Stromal cell of bone marrow (primary cell): ENCODE results near the gene CDC42BPA.
"Not testable (repeated sequence)": the region's sequence is repeated elsewhere in the genome, so short reads cannot be mapped to it uniquely, and the experiment has no call there.

Experiments
- DNase-seq: peaks from one replicate; pipeline ENCODE4 v3.0.0-alpha.2; 2012; ENCODE audit warnings: low read depth

CDC42BPA gene

GRCh38 chr1:227308367-227309336 lies 9.6 kb downstream of the CDC42BPA start:
- no peak for DNase-seq

DNA sequence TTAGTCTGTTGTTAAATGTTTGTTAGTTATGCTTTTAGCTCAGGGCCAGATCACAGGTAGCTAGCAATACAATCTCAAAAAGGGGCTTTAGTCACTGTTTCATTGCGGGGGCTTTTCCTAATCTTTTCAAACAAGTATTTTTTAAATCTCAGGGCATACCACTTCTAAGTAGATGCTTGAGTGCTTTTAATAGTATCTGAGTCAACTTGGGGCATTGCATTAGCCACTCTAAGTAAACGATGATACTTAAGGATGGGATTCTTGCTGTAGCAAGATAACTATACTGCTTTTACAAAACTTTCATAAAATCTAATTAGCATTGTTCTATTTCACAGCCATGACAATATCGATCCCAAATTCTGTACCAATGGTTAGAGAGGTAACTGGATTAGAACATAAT lies 11.6 kb downstream of the CDC42BPA start:
- no peak for DNase-seq

GRCh38 chr1:227305894-227306626 lies 12.2 kb downstream of the CDC42BPA start:
- DNase-seq: no peak

GRCh38 chr1:227304665-227305064 lies 13.6 kb downstream of the CDC42BPA start:
- DNase-seq: no peak

DNA sequence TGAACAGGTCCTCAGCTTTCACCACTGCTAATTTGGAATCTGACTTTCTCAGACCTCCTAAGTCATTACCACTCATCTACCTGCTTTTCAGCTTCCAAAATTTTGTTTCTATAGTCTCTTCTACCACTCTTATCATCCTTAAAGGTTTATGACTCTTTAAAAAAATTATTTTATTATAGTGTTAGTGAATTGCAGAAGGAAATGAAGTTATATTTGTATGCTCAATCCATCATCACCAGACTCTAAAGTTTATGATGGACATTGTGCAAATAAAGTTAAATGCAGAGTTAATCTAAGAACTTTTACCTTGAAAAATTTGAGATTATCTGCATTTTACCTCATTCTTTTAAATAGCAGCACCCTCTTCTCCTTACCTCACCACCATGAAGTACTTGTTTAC lies 14.6 kb downstream of the CDC42BPA start:
- DNase-seq: no peak

DNA sequence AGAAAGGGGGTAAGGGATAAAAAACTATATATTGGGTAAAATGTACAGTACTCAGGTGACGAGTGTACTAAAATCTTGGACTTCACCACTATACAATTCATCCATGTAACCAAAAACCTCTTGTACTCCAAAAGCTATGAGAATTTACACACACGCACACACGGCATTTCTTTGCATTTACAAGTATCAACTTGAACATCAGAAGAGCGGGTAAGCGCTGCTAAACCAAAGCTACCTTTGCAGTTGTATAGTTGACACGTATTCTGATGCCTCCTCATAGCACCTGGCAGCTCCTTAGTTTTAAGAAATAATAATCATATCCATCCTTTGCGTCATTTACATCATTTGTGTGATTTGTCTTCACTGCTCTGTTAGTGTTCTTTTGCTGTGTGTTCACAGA lies 17.6 kb downstream of the CDC42BPA start:
- DNase-seq: no peak

GRCh38 chr1:227299688-227300087 lies 18.6 kb downstream of the CDC42BPA start:
- no peak for DNase-seq

- no peak for DNase-seq
Observed at GRCh38 chr1:227299241-227299627, 19.1 kb downstream of the CDC42BPA start.

DNA sequence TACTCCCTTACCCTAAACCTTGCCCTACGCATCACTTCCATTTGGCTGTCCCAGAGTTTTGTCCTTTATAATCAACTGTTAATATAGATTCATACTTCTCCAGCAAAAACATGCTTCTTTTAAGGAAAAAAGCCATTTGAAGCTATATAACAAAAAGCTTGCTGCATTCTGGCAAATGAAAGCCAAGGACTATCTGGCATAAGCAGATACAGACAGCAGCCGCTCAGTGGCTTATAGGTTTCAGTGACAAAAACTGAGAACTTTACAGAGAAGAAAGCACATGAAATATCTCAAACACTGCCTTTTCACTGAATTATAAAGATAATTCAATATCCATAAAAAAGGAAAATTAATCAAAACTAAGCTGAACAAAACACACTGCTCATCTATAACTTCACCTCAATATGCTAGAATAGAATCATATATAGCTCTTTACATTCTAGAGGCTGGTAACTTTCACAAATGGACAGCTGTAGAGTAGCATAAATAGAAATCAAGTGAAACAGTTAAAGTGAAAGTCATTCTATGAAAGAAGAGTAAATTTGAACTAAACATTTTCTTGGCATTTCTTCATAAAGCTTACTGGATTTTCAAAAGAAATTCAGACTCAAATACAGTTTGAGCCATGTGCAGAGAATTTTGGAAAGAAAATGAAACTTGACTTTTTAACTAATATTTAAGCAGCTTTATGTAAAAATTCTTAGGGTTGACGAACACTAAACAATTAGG lies 19.6 kb downstream of the CDC42BPA start:
- DNase-seq: no peak

GRCh38 chr1:227297073-227297793 lies 21.1 kb downstream of the CDC42BPA start:
- no peak for DNase-seq

- no peak for DNase-seq
Observed at GRCh38 chr1:227295609-227296008, 22.7 kb downstream of the CDC42BPA start.

GRCh38 chr1:227285745-227286144 lies 32.5 kb downstream of the CDC42BPA start:
- no peak for DNase-seq

DNA sequence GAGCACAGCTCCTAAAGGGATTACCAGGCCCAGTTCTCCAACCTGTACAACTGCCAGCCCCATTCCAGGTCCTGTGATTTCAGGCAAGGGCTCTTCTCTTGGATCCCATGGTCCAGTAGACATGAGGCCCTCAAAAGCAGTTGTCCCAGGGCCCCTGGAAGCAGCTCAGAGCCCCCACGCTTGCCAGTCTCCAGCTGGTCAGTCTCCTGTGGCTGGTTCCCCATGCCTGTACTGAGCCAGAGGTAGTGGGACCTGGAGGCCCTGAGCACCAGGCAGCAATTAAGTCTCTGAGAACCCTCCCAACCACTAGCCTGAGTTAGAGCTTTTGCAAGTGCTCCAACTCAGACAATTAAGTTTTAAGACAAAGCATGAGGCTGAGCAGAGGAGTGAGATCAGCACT lies 36.9 kb downstream of the CDC42BPA start:
- DNase-seq: no peak

GRCh38 chr1:227280836-227281235 lies 37.5 kb downstream of the CDC42BPA start:
- DNase-seq: no peak

DNA sequence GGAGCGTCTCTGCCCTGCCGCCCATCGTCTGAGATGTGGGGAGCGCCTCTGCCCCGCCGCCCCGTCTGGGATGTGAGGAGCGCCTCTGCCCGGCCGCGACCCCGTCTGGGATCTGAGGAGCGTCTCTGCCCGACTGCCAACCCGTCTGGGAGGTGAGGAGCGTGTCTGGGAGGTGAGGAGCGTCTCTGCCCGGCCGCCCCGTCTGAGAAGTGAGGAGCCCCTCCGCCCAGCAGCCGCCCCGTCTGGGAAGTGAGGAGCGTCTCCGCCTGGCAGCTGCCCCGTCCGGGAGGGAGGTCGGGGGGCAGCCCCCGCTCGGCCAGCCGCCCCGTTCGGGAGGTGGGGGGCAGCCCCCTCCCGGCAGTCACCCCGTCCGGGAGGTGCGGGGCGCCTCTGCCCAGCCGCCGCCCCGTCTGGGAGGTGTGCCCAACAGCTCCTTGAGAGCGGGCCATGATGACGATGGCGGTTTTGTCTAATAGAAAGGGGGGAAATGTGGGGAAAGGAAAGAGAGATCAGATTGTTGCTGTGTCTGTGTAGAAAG lies 42.1 kb downstream of the CDC42BPA start:
- DNase-seq: not testable (repeated sequence)

DNA sequence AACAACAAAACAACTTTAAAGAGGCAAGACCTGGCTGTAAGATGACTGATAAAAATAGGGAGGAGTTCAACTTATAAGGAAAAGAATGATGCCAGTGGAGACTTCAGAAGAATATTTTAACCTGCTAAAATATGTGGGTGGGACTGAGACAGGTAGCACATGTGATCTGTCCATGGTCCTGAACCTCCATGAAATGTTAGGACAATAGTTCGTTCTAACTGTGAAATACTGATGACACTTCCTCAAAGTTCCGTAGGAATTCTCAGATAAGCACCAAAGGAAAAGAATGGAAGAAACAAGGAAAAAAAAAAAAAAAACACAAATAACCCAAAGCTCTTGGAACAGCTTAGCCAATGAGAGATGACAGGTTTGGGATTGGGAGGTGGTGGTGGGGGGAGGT lies 44.7 kb downstream of the CDC42BPA start:
- DNase-seq: no peak

DNA sequence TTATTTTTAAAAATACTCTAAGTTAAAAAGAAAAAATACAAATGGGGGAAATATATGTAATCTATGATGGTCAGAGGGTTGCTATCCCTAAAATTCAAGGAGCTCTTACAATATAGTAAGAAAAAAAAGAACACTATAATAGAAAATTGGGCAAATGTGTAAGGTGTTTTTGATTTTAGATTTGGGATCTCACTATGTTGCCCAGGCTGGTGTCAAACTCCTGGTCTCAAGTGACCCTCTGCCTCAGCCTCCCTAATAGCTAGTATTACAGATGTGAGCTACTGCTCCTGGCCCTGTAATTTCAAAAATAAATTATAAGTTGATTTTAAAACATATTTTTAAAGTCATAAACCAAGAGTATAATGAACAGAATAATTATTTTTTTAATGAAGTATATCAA lies 45.9 kb downstream of the CDC42BPA start:
- DNase-seq: no peak

DNA sequence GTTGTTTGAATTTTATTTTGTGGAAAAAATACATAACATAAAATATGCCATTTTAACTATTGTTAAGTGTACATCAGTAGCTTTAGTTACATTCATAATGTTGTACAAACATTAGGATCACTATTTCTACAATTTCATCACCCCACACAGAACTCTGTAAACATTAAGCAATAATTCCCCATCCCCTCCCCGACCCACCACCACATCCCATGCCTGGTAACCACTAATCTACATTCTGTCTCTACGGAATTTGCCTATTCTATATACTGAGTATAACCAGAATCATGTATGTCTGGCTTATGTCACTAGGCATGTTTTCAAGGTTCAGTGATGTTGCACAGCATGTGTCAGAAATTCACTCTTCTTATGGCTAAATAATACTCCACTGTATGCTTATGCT lies 47.7 kb downstream of the CDC42BPA start:
- DNase-seq: no peak

- DNase-seq: no peak
Observed at GRCh38 chr1:227268943-227269342, 49.3 kb downstream of the CDC42BPA start.

DNA sequence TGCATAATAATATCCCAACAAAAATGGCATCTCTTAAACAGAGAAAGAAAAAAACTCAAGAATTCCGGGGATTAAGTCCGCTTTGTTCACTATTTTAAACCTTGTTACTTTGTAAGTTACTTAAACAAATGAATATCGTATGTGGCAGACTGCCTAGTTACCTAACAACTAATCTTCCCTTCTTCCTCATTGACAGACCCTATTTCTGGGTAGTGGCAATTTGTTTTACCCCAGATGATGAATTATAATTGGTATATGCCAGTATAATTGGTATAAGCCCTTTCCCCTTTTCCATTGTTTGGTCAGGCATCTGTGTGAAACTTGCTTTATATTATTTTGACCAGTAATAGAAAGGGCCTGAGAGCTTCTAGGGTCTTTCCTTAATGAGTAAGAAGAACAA lies 52.4 kb downstream of the CDC42BPA start:
- DNase-seq: no peak

DNA sequence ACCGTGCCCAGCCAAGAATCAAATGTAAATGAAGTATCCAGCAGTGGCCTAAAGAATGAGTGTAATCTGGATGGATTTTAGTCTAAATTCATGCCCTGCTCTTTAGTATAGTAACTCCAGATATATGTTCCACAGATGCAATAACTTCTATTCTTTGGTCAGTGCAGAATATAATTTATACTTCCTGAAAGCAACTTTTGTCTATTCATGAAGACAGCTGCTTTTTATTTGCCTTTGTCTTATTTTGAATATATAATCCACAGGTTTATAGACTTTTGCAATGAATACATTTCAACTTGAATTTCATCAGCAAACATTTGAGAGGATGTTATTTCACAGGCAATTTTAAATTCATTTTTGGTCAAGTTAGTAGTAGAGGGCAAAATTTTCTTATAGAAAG lies 54.4 kb downstream of the CDC42BPA start:
- DNase-seq: no peak

GRCh38 chr1:227261501-227261900 lies 56.8 kb downstream of the CDC42BPA start:
- no peak for DNase-seq
